ENCODE measurements around the gene ENDOV.
A peak's percentile ranks its signal among the peaks of the same experiment; 100 is the strongest.

Gene ENDOV

DNA sequence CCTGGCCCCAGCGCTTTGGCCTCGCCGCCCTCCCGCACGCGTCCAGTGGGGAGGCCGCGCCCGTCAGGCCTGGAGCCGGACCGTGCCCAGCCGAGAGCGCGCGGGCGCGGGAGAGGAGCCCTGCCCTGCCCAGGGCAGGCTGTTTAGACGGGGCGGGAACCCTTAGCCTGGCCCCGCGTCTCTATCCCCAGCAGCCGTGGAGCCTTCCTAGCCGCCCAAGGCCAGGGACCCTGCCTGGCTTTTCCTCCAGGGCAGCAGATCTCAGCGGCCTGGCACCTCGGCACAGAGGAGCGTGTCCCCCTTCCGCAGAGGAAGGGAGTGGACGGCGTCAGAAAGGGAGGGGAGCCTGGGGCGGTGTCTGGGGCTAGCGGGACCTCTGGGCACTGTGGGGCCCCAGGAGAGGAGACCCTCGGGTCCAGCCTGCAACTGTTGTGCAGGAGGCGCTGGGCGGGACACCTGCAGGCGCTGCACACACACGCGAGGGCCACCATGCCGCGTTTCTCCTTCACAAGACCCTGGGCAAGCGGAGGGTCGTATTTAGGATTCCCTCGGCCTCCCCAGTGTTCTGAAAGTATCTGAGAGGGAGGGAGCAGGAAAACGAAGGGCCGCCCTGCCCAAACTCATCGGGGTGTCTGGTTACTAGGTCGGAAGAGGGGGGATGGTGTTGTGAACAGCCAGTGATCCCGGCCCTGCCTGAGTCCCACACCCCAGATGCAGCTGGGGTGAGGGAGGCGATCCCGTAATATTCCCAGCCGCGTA, 63.7 kb downstream of the ENDOV start:
- Mint-ChIP-seq H3K4me1 (ENCODE audit: low read depth in 2 of 2) (peaks cover 8 to 11% of the 10 kb centered on the region in 2 donors), H3K27ac (no peak overlapping the region), H3K9me3 (no peaks in the 10 kb centered on the region), H3K4me3 (peak overlapping the region in 1 of 2 donors; percentile 57), H3K27me3 (peaks cover 48 to 72% of the 10 kb centered on the region in 2 donors), H3K36me3 (ENCODE audit: insufficient read depth) (no peaks in the 10 kb centered on the region)
- DNase-seq: no peak
- no peak for ATAC-seq (replicated peaks)

DNA sequence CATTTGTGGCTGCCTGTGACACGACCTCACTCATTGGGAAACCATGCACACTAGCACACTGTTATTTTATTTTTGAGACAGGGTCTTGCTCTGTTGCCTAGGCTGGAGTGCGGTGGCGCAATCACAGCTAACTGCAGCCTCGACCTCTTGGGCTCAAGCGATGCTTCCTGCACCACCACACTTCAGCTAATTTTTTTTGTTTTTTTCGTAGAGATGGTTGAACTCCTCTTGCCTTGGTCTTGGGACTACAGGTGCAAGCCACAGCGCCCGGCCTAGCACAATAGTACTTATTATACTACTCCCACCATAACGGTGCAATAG, 64.2 kb downstream of the ENDOV start:
- ATAC-seq (replicated peaks) (no peak), DNase-seq (no peak)
- Mint-ChIP-seq H3K9me3 (no peaks in the 10 kb centered on the region), H3K4me1 (ENCODE audit: low read depth in 2 of 2) (peaks cover 8 to 11% of the 10 kb centered on the region in 2 donors), H3K36me3 (ENCODE audit: insufficient read depth) (no peaks in the 10 kb centered on the region), H3K27ac (no peak overlapping the region), H3K4me3 (peak overlapping the region in 1 of 2 donors; percentile 57), H3K27me3 (peaks cover 45 to 68% of the 10 kb centered on the region in 2 donors)

DNA sequence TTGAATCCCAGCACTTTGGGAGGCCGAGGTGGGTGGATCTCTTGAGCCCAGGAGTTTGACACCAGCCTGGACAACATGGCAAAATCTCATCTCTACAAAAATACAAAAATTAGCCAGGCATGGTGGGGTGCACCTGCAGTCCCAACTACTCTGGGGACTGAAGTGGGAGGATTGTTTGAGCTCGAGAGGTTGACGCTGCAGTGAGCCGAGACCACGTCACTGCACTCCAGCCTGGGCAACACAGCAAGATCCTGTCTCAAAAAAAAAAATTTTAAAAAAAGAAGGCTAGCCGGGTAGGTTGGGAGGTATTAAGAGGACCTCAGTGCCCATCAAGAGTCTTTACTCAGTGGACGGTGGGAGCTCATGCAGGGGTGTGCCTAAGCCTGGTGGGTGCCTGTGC, 65.3 kb downstream of the ENDOV start:
- Mint-ChIP-seq H3K9me3 (no peaks in the 10 kb centered on the region), H3K27ac (no peak overlapping the region), H3K27me3 (peaks cover 38 to 61% of the 10 kb centered on the region in 2 donors), H3K4me3 (no peak overlapping the region), H3K4me1 (ENCODE audit: low read depth in 2 of 2) (peaks cover 0 to 3% of the 10 kb centered on the region in 2 donors), H3K36me3 (ENCODE audit: insufficient read depth) (no peaks in the 10 kb centered on the region)
- ATAC-seq (replicated peaks) (no peak), DNase-seq (no peak)

DNA sequence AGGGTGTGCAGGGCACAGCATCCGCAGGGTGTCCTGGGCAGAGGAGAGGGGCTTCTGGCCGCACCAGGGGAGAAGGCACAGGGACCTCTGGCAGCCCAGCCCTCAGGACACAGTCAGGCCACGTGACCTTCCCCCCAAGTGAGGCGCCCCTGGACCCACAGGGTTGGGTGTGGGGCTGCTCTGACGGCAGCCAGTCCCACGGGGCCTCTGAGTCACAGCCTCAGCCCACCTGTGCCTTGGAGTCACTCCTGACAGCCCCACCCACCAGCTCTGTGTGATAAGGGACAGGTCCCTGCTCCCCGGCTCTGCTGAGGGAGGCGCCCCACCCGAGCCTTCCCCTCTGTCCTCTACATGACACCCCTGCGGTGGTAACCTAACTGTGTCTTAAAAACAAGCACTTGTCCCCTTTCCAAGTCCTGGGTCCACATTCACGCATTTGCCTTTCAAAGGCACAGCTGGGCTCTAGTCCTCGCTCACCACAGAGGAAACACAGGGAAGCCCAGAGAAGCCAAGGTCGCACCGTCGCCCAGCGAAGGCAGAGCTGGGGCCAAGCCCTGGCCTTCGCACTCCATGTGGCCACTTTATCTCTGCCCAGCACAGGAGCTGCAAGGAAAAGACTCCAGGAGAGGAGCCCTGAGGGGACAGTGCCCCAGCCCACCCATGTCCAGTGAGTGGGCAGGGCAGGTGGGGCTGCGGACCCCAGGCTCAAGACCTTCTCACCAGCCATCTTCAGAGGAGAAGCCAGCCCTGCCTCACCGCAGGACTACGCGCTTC, 66.5 kb downstream of the ENDOV start:
- ATAC-seq (replicated peaks): no peak
- Mint-ChIP-seq H3K27ac (no peak overlapping the region), H3K4me1 (ENCODE audit: low read depth in 2 of 2) (no peaks in the 10 kb centered on the region), H3K27me3 (peaks cover 48 to 66% of the 10 kb centered on the region in 2 donors), H3K9me3 (no peaks in the 10 kb centered on the region), H3K4me3 (no peak overlapping the region), H3K36me3 (ENCODE audit: insufficient read depth) (no peaks in the 10 kb centered on the region)
- no peak for DNase-seq

DNA sequence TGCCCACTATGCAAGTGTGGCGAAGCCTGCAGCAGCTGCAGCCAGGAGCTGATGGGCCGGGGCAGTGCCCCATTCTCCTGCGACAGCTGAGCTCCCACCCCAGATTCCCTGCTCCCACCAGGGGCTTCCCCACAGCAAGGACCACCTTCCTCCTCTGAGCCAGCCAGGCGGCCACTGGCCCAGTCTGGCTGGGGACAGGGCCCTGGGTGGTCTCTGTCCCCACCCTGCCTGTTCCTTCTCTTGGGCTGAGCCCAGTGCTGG, 67.0 kb downstream of the ENDOV start:
- H3K27me3 Mint-ChIP-seq: peaks cover 52 to 71% of the 10 kb centered on the region in 2 donors
- ATAC-seq (replicated peaks): no peak
- H3K4me3 Mint-ChIP-seq: no peak overlapping the region
- no peaks in the 10 kb centered on the region for H3K4me1 Mint-ChIP-seq (ENCODE audit: low read depth in 2 of 2)
- no peak overlapping the region for H3K27ac Mint-ChIP-seq
- DNase-seq: no peak
- H3K36me3 Mint-ChIP-seq (ENCODE audit: insufficient read depth): no peaks in the 10 kb centered on the region
- H3K9me3 Mint-ChIP-seq: no peaks in the 10 kb centered on the region

DNA sequence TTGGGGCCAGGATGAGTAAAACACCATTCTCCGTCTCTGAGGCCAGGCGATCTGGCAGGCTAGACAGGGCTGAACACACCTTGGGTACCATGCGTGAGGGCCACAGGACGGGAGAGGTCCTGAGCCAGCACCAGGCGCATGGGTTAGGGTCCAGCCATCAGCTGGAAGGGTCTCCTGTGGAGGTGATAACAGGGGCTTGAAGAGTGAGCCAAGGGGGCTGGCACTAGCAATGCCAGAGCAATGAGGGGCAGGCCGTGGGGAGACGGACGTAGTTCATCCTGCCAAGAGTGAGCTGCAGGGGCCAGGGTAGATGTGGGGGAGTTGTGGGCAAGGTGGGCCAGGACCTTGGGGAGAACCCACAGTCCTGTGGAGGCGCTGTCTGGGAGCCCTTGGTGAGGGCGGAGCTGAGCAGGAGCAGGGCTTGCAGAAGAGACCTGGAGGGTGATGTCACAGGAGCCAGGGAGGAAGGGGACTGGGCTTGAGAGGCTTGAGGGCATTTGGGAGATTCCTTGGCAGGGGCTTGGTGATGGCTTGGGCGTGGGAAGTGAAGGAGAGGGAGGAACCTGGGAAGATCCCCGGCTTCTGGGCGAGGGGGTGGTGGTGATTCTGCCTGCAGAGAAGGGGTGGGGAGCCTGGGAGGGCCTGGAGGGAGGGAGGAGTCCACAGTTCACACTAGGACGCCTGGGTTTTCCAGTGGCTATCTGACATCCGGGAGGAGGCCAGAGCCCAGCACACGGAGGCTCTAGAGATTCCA, 67.8 kb downstream of the ENDOV start:
- no peak for DNase-seq
- peaks cover 53 to 79% of the 10 kb centered on the region in 2 donors for H3K27me3 Mint-ChIP-seq

DNA sequence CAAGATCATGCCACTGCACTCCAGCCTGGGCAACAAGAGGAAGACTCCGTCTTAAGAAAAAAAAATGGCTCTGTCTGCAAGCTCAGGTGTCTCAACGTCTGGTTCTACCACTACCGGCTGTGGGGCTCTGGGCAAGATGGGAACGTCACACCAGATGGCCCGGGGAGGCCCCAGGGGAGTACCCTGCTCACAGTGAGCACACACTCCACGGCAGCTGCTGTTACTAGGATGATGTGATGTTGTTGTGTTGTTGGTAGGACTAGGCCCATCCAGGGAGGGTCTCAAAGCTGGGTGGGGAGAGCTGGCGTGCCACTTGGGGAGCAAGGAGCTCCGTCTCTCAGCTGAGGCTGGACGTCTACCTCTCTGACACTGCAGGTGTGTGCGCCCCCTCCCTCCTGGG, 70.9 kb downstream of the ENDOV start:
- no peak overlapping the region for H3K4me3 Mint-ChIP-seq
- H3K9me3 Mint-ChIP-seq: no peaks in the 10 kb centered on the region
- H3K4me1 Mint-ChIP-seq (ENCODE audit: low read depth in 2 of 2): no peaks in the 10 kb centered on the region
- no peak overlapping the region for H3K27ac Mint-ChIP-seq
- DNase-seq: no peak
- peaks cover 46 to 74% of the 10 kb centered on the region in 2 donors for H3K27me3 Mint-ChIP-seq
- H3K36me3 Mint-ChIP-seq (ENCODE audit: insufficient read depth): no peaks in the 10 kb centered on the region
- no peak for ATAC-seq (replicated peaks)

More for the DNA sequence above, 67.8 kb downstream of the ENDOV start:
- H3K9me3 Mint-ChIP-seq: no peaks in the 10 kb centered on the region
- ATAC-seq (replicated peaks): no peak
- no peak overlapping the region for H3K27ac Mint-ChIP-seq
- no peak overlapping the region for H3K4me3 Mint-ChIP-seq
- H3K36me3 Mint-ChIP-seq (ENCODE audit: insufficient read depth): no peaks in the 10 kb centered on the region
- H3K4me1 Mint-ChIP-seq (ENCODE audit: low read depth in 2 of 2): no peaks in the 10 kb centered on the region

DNA sequence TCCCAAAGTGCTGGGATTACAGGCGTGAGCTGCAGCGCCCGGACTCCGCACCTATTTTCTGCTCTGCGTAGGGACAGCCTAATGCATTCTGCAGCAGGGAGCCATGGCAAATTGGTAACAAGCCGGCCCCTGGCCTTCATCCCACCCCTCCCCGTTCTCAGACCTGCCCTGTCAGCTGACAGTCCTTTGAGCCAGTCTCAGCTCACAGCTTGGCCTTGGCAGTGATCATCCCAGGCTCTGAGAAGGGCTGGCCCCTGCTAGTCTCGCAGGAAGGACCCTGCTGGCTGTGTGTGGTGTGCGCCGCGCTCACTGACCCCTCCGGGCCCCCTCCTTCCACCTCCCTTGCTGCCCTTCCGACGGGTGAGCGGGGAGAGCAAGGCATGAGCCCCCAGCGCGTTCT, 71.7 kb downstream of the ENDOV start:
- H3K27me3 Mint-ChIP-seq: peaks cover 46 to 74% of the 10 kb centered on the region in 2 donors
- H3K4me3 Mint-ChIP-seq: no peak overlapping the region
- no peaks in the 10 kb centered on the region for H3K4me1 Mint-ChIP-seq (ENCODE audit: low read depth in 2 of 2)
- ATAC-seq (replicated peaks) (no peak), DNase-seq (no peak)
- no peaks in the 10 kb centered on the region for H3K36me3 Mint-ChIP-seq (ENCODE audit: insufficient read depth)
- H3K9me3 Mint-ChIP-seq: no peaks in the 10 kb centered on the region
- no peak overlapping the region for H3K27ac Mint-ChIP-seq

DNA sequence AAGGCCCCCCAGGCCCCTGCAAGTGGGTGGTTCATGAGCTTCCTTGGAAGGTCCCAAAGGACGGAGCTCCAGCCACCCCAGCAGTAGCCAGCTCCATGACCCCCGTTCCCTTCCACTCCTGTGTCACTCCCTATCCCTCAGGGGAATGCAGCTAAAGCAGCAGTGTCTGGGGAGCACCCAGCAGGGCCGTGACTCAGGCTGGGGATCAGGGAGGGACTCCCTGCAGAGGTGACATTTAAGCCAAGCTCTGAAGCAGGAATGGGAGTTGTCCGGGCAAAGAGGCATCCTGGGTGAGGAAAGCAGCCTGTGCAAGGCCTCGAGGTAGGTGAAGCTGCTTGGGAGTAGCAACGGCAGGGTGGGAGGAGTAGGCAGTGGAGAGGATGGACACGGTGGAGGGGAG, 72.5 kb downstream of the ENDOV start:
- DNase-seq (no peak), ATAC-seq (replicated peaks) (no peak)
- H3K27ac Mint-ChIP-seq: no peak overlapping the region
- H3K4me3 Mint-ChIP-seq: no peak overlapping the region
- H3K4me1 Mint-ChIP-seq (ENCODE audit: low read depth in 2 of 2): no peaks in the 10 kb centered on the region
- no peaks in the 10 kb centered on the region for H3K36me3 Mint-ChIP-seq (ENCODE audit: insufficient read depth)
- peaks cover 43 to 69% of the 10 kb centered on the region in 2 donors for H3K27me3 Mint-ChIP-seq
- H3K9me3 Mint-ChIP-seq: no peaks in the 10 kb centered on the region
